Neural cell (in vitro differentiated cells): Measurements from ENCODE around the gene RGR.

Source experiments
- CTCF ChIP-seq: fragments of 450-650 bp; IDR thresholded peaks from 2 replicates; pipeline ENCODE4 v1.5.1; 2014; ENCODE audit warnings: antibody characterized with exemption, mild to moderate bottlenecking, moderate library complexity; ENCODE audit not compliant: poor library complexity, severe bottlenecking
- RAD21 ChIP-seq: fragments of 450-650 bp; conservative IDR thresholded peaks from 2 replicates; pipeline ENCODE4 v1.6.1; 2014; ENCODE audit warnings: antibody characterized with exemption, mild to moderate bottlenecking, moderate library complexity
- TAF1 ChIP-seq: IDR thresholded peaks from 2 replicates; pipeline ENCODE4 v1.6.1; 2012; ENCODE audit warnings: low read depth

GRCh38 chr10:84264611-84265141, 19.8 kb downstream of the RGR start:
- TF ChIP-seq CTCF (peak; percentile 98), TAF1 (no peak), RAD21 (peak; percentile 98)
